OCI-LY1 (cell line): ENCODE data around the gene UTF1.

Experiments
- H2AFZ ChIP-seq: fragments of 200-600 bp; sonication (generic), shearing (Covaris generic); 2 replicates; pipeline ENCODE4 v1.6.0; 2014; ENCODE audit warnings: antibody characterized with exemption, mild to moderate bottlenecking, low read length
- H3F3A ChIP-seq: fragments of 200-600 bp; sonication (generic), shearing (Covaris generic); 2 replicates; pipeline ENCODE4 v1.6.0; 2014; ENCODE audit warnings: mild to moderate bottlenecking, antibody characterized with exemption, low read length, moderate library complexity; ENCODE audit not compliant: insufficient read depth
- H3K27ac ChIP-seq: fragments of 200-600 bp; sonication (generic); 2 replicates; pipeline ENCODE4 v1.5.1; 2014; ENCODE audit warnings: low read length, mixed run types, mild to moderate bottlenecking, low read depth; ENCODE audit not compliant: poor library complexity, severe bottlenecking
- H3K27me3 ChIP-seq: fragments of 200-600 bp; sonication (generic); 2 replicates; pipeline ENCODE4 v1.6.0; 2014; ENCODE audit warnings: antibody characterized with exemption, mild to moderate bottlenecking, low read length, moderate library complexity; ENCODE audit not compliant: insufficient read depth
- H3K36me3 ChIP-seq: fragments of 200-600 bp; sonication (generic); 2 replicates; pipeline ENCODE4 v1.6.1; 2014; ENCODE audit warnings: mild to moderate bottlenecking, antibody characterized with exemption, low read length, moderate library complexity, mixed read lengths; ENCODE audit not compliant: insufficient read depth
- H3K4me1 ChIP-seq: fragments of 200-600 bp; sonication (generic); 2 replicates; pipeline ENCODE4 v1.5.1; 2014; ENCODE audit warnings: mild to moderate bottlenecking, low read length, moderate library complexity; ENCODE audit not compliant: insufficient read depth, severe bottlenecking
- H3K4me2 ChIP-seq: fragments of 200-600 bp; sonication (generic), shearing (Covaris generic); 2 replicates; pipeline ENCODE4 v1.6.1; 2014; ENCODE audit warnings: low read length
- H3K4me3 ChIP-seq: fragments of 200-600 bp; sonication (generic); 2 replicates; pipeline ENCODE4 v1.5.1; 2014; ENCODE audit warnings: low read length, low read depth, mild to moderate bottlenecking, mixed read lengths; ENCODE audit not compliant: poor library complexity, severe bottlenecking
- H3K79me2 ChIP-seq: fragments of 200-600 bp; shearing (Covaris generic); 2 replicates; pipeline ENCODE4 v1.6.1; 2016; ENCODE audit warnings: mixed run types, low read length, mixed read lengths; ENCODE audit not compliant: insufficient read depth
- H3K9ac ChIP-seq: fragments of 200-600 bp; sonication (generic), shearing (Covaris generic); 2 replicates; pipeline ENCODE4 v1.6.1; 2014; ENCODE audit warnings: mild to moderate bottlenecking, low read length, mixed read lengths
- H3K9me2 ChIP-seq: fragments of 200-600 bp; sonication (generic), shearing (Covaris generic); 2 replicates; pipeline ENCODE4 v1.6.1; 2014; ENCODE audit warnings: low read depth, mild to moderate bottlenecking, low read length, mixed read lengths
- H3K9me3 ChIP-seq: fragments of 200-600 bp; shearing (Covaris generic); 2 replicates; pipeline ENCODE4 v1.6.1; 2014; ENCODE audit warnings: low read length, mixed read lengths
- H4K20me1 ChIP-seq: fragments of 200-600 bp; sonication (generic), shearing (Covaris generic); 2 replicates; pipeline ENCODE4 v1.6.0; 2016; ENCODE audit warnings: mild to moderate bottlenecking, low read length; ENCODE audit not compliant: insufficient read depth
- CTCF ChIP-seq: fragments of 200-600 bp; sonication (generic), shearing (Covaris generic); IDR thresholded peaks from 2 replicates; pipeline ENCODE4 v1.5.1; 2017; ENCODE audit warnings: mild to moderate bottlenecking, antibody characterized with exemption, low read length, moderate library complexity, mixed read lengths
- EZH2 ChIP-seq: fragments of 200-600 bp; sonication (generic), shearing (Covaris generic); IDR thresholded peaks from 2 replicates; pipeline ENCODE4 v1.8.0; 2017; ENCODE audit warnings: borderline replicate concordance, mixed run types, mild to moderate bottlenecking, antibody characterized with exemption, low read length, moderate library complexity, mixed read lengths

The UTF1 gene

GRCh38 chr10:133253361-133253955 lies 23.4 kb downstream of the UTF1 start:
- TF ChIP-seq EZH2: no peak
- TF ChIP-seq CTCF: no peak
- no peak overlapping the region for H2AFZ ChIP-seq
- no peak overlapping the region for H3K27ac ChIP-seq
- no peak overlapping the region for H3K9ac ChIP-seq
- no peaks in the 10 kb centered on the region for H3K4me1 ChIP-seq
- no peak overlapping the region for H3K4me3 ChIP-seq
- no peaks in the 10 kb centered on the region for H3K9me2 ChIP-seq
- H3K9me3 ChIP-seq: no peaks in the 10 kb centered on the region
- H3K79me2 ChIP-seq: no peaks in the 10 kb centered on the region
- peaks cover 8% of the 10 kb centered on the region for H3K27me3 ChIP-seq
- no peaks in the 10 kb centered on the region for H3K36me3 ChIP-seq
- no peaks in the 10 kb centered on the region for H3F3A ChIP-seq
- H3K4me2 ChIP-seq: no peak overlapping the region
- no peaks in the 10 kb centered on the region for H4K20me1 ChIP-seq

- no peak overlapping the region for H3K9ac ChIP-seq
- no peaks in the 10 kb centered on the region for H3K4me1 ChIP-seq
- peaks cover 8% of the 10 kb centered on the region; the same call in 1 of the 2 replicates for H3K27me3 ChIP-seq
- H3F3A ChIP-seq: no peaks in the 10 kb centered on the region
- TF ChIP-seq EZH2: no peak
- no peak for TF ChIP-seq CTCF
- no peaks in the 10 kb centered on the region for H3K9me3 ChIP-seq
- no peaks in the 10 kb centered on the region for H3K9me2 ChIP-seq
- no peaks in the 10 kb centered on the region for H3K79me2 ChIP-seq
- H2AFZ ChIP-seq: no peak overlapping the region
- no peaks in the 10 kb centered on the region for H4K20me1 ChIP-seq
- no peak overlapping the region for H3K4me2 ChIP-seq
- H3K4me3 ChIP-seq: no peak overlapping the region
- H3K36me3 ChIP-seq: no peaks in the 10 kb centered on the region
- no peak overlapping the region for H3K27ac ChIP-seq
These were observed 24.6 kb downstream of the UTF1 start for GRCh38 chr10:133254421-133255120.

- Histone ChIP-seq H3K9ac (no peak overlapping the region), H2AFZ (no peak overlapping the region), H3K27me3 (peaks cover 1% of the 10 kb centered on the region; the same call in 1 of the 2 replicates), H3K79me2 (no peaks in the 10 kb centered on the region), H3K9me3 (no peaks in the 10 kb centered on the region), H3F3A (no peaks in the 10 kb centered on the region), H3K9me2 (no peaks in the 10 kb centered on the region), H3K4me2 (no peak overlapping the region), H3K4me3 (no peak overlapping the region), H3K36me3 (no peaks in the 10 kb centered on the region), H3K4me1 (no peaks in the 10 kb centered on the region), H3K27ac (no peak overlapping the region), H4K20me1 (no peaks in the 10 kb centered on the region)
- TF ChIP-seq EZH2 (no peak), CTCF (no peak)
These were observed 25.3 kb downstream of the UTF1 start for GRCh38 chr10:133255323-133255722.
